HepG2 (cell line): Measurements from ENCODE around the gene GPRC5B. TPM values are rescaled to one million over a fixed set of nuclear protein-coding genes. Genes with fewer than 3 reads are reported as not detected.

ENCODE experiments used
- ATAC-seq: fragments of 200-7000 bp; cut with Tn5 transposase; 3 replicates; pipeline ENCODE4 v1.9.1; 2020; ENCODE audit warnings: mild to moderate bottlenecking, moderate library complexity
- BruUV-seq: library from RNA; stranded (reverse); fragments of 400-500 nt; replicated peaks from 2 replicates; lab custom pipeline; 2021; lab: Mats Ljungman, UMichigan
- CTCF ChIA-PET: fragments of 300-600 bp; formaldehyde crosslinking; extraction: SDS; loops from one replicate; lab custom pipeline; 2021; ENCODE audit warnings: low total read pairs, inconsistent platforms, low intra/inter-chr PET ratio; lab: Yijun Ruan, JAX
- POLR2A ChIA-PET: fragments of 350-600 bp; sonication (Branson Sonifier 250); formaldehyde crosslinking; loops from one replicate; lab custom pipeline; 2020; ENCODE audit warnings: antibody characterized with exemption, inconsistent platforms; lab: Yijun Ruan, JAX
- DNase-seq: peaks from one replicate; pipeline ENCODE4 v3.0.0-alpha.2; 2015; ENCODE audit warnings: low spot score
- FAIRE-seq: peaks from 3 replicates; lab custom pipeline; 2011; peaks lifted over from hg19 to GRCh38; lab: Jason Lieb, UNC
- H2AFZ ChIP-seq: one replicate; pipeline ENCODE4 v1.6.1; 2011; ENCODE audit warnings: low read length, inconsistent platforms
- H3K27ac ChIP-seq: fragments of 300-600 bp; 3 replicates; pipeline ENCODE4 v1.8.0; 2011; ENCODE audit warnings: mixed run types, mild to moderate bottlenecking, mixed read lengths, low read length, inconsistent platforms; ENCODE audit not compliant: insufficient read depth; ENCODE audit errors: extremely low read length
- H3K27me3 ChIP-seq, 2 experiments: fragments of 200-600 bp in 1 of 2; 2 replicates in 1 of 2; 3 replicates in 1 of 2; pipeline versions ENCODE4 v1.6.0 to v1.8.0; 2011; ENCODE audit warnings: low read length in 2 of 2, mild to moderate bottlenecking in 2 of 2, moderate library complexity in 2 of 2, inconsistent platforms in 1 of 2; ENCODE audit not compliant: insufficient read depth in 2 of 2, control insufficient read depth in 1 of 2
- H3K36me3 ChIP-seq, 2 experiments: fragments of 200-600 bp in 1 of 2; replicated peaks in 1 of 2; 2 replicates in 1 of 2; 3 replicates in 1 of 2; pipeline versions ENCODE4 v1.5.1 to v1.8.0; 2011; ENCODE audit warnings: low read length in 2 of 2, inconsistent platforms in 1 of 2; ENCODE audit not compliant: insufficient read depth in 2 of 2, control insufficient read depth in 1 of 2
- H3K4me1 ChIP-seq: 2 replicates; pipeline ENCODE4 v1.5.1; 2012; ENCODE audit warnings: low read length, inconsistent platforms; ENCODE audit not compliant: insufficient read depth
- H3K4me2 ChIP-seq: 2 replicates; pipeline ENCODE4 v1.6.0; 2011; ENCODE audit warnings: low read depth, low read length, inconsistent platforms
- H3K4me3 ChIP-seq, 3 experiments: fragments of 200-600 bp in 1 of 3; sonication (generic), shearing (Covaris generic) in 1 of 3; replicated peaks in 1 of 3; 2 replicates each; pipeline ENCODE4 v1.5.1; 2011 to 2016; ENCODE audit warnings: low read length in 3 of 3, inconsistent platforms in 2 of 3, low read depth in 2 of 3, mild to moderate bottlenecking in 2 of 3, control low read depth in 1 of 3, mixed read lengths in 1 of 3; ENCODE audit not compliant: insufficient read depth in 1 of 3
- H3K79me2 ChIP-seq: one replicate; pipeline ENCODE4 v1.6.1; 2011; ENCODE audit warnings: low read length, inconsistent platforms; ENCODE audit not compliant: insufficient read depth
- H3K9ac ChIP-seq: 2 replicates; pipeline ENCODE4 v1.6.0; 2011; ENCODE audit warnings: mild to moderate bottlenecking, low read depth, low read length, inconsistent platforms; ENCODE audit not compliant: insufficient read depth
- H3K9me3 ChIP-seq: 2 replicates; pipeline ENCODE4 v1.5.1; 2012; ENCODE audit warnings: mild to moderate bottlenecking, low read length
- H4K20me1 ChIP-seq: 2 replicates; pipeline ENCODE4 v1.6.0; 2011; ENCODE audit warnings: inconsistent platforms, mild to moderate bottlenecking, low read length, moderate library complexity; ENCODE audit not compliant: insufficient read depth
- AHR ChIP-seq: IDR thresholded peaks from 2 replicates; pipeline ENCODE4 v1.6.1; 2018; ENCODE audit warnings: missing genetic modification reagents, missing compliant biosample characterization
- FOSL2 ChIP-seq: sonication (generic); formaldehyde crosslinking; IDR thresholded peaks from 2 replicates; pipeline ENCODE4 v1.4.0; 2020; ENCODE audit warnings: missing genetic modification reagents
- GMEB2 ChIP-seq: IDR thresholded peaks from 2 replicates; pipeline ENCODE4 v1.6.1; 2016; ENCODE audit warnings: missing biosample characterization, missing genetic modification reagents, low read depth
- IRF9 ChIP-seq: sonication (generic); formaldehyde crosslinking; IDR thresholded peaks from 2 replicates; pipeline ENCODE4 v1.8.0; 2022; ENCODE audit warnings: missing genetic modification reagents, mild to moderate bottlenecking, borderline replicate concordance
- ZNF280B ChIP-seq: sonication (generic); formaldehyde crosslinking; IDR thresholded peaks from 2 replicates; pipeline ENCODE4 v1.5.0; 2020; ENCODE audit warnings: missing genetic modification reagents, mild to moderate bottlenecking, borderline replicate concordance
- WGBS: methylation state at CpG from one replicate; pipeline ENCODE4 v1.1.6; 2017; ENCODE audit warnings: low lambda C conversion rate; 5-methylcytosine and 5-hydroxymethylcytosine counted together
- in situ Hi-C: cut with HindIII; loops from 2 replicates; pipeline ENCODE4 v1.10.0; 2017; ENCODE audit warnings: low pct_unique_long_range_greater_than_20kb; ENCODE audit not compliant: extremely low pct_ligation_motif_present
- intact Hi-C: fragments of 100-400 bp; cut with micrococcal nuclease; formaldehyde crosslinking; loops from one replicate; pipeline ENCODE4 v1.10.0; 2022; ENCODE audit not compliant: unreplicated experiment
- polyA plus RNA-seq, 8 experiments: library from polyadenylated mRNA; depleted of rRNA in 3 of 8; stranded (reverse) in 7 of 8; unstranded in 1 of 8; fragments of >200 nt; fragmentation: Illumina TruSeq in 4 of 8; extraction: Trizol in 4 of 8; gene quantifications; 2 replicates each; pipeline versions ENCODE4 v1.2.1 to v1.2.3, GENCODE V29; 2011 to 2016; ENCODE audit warnings: low read depth in 4 of 8, missing spikeins in 1 of 8, mixed read lengths in 1 of 8; ENCODE audit not compliant: insufficient read depth in 1 of 8
- total RNA-seq, 5 experiments: library from RNA; depleted of rRNA; stranded (reverse); fragments of >200 nt; fragmentation: Illumina TruSeq; extraction: Trizol; gene quantifications; 2 replicates each; pipeline ENCODE4 v1.2.3, GENCODE V29; 2016; ENCODE audit warnings: low read depth in 1 of 5

The GPRC5B gene
- total and polyA plus RNA-seq, 2 of the 13 experiments (the other 11 are each of a cell fraction or from before 2014, with no cell fraction given) = 0.46 to 0.53 TPM

- intact Hi-C loops = no loop called here
- 41% methylated on average over 9 of the region's 9 CpGs for WGBS
- Histone ChIP-seq H3K4me1 (no peaks in the 10 kb centered on the region), H3K27ac (no peak overlapping the region), H3K4me3 (no peak overlapping the region), H3K9me3 (no peaks in the 10 kb centered on the region), H3K9ac (no peak overlapping the region), H3K4me2 (no peak overlapping the region), H3K36me3 (no peaks in the 10 kb centered on the region), H3K79me2 (no peaks in the 10 kb centered on the region), H2AFZ (no peak overlapping the region), H4K20me1 (no peaks in the 10 kb centered on the region), H3K27me3 (no peaks in the 10 kb centered on the region; a peak in 1 of 5 replicates)
- FAIRE-seq (no peak), DNase-seq (no peak), ATAC-seq (no peak)
- POLR2A ChIA-PET = no interaction called here
- in situ Hi-C loops = no loop called here
- no TSS peak for BruUV-seq
- no peak for TF ChIP-seq ZNF280B
- TF ChIP-seq GMEB2 = no peak
- TF ChIP-seq AHR = no peak
- no peak for TF ChIP-seq IRF9
- no peak for TF ChIP-seq FOSL2 (CRISPR knock-in tag)
- CTCF ChIA-PET = no interaction called here
Measured at GRCh38 chr16:19868421-19868820, 16.2 kb downstream of the GPRC5B start.
